Effector CD8-positive, alpha-beta T cell (primary cell): ENCODE results near the gene HOXD9.

Source experiments
- DNase-seq: peaks from one replicate; lab custom pipeline; 2025; lab: John Stamatoyannopoulos, UW

The HOXD9 gene

DNA sequence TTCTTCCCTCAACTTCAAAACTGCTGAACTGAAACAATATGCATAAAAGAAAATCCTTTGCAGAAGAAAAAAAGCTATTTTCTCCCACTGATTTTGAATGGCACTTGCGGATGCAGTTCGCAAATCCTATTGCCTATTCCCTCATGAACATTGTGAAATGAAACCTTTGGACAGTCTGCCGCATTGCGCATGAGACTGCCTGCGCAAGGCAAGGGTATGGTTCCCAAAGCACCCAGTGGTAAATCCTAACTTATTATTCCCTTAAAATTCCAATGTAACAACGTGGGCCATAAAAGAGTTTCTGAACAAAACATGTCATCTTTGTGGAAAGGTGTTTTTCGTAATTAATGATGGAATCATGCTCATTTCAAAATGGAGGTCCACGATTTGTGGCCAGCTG is 15.4 kb downstream of the HOXD9 start:
- DNase-seq = no peak

DNA sequence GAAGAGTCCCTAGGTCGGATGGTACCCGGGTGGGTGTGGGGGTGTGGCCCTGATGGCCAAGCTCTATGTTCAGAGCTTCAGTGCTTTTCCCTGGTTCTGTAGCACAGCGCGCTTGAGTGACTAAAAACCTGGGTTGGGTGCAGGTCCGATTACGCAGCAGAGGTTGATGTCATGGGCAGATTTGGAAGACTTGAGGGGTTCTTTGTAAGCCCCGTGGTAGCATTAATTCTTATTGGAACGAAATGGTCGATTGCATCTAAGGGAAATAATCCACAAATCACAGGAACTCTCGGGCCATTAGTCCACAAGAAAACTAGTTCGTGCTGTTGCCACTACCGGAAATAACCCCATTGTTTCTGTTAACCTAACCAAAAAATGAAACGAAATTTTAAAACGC is 16.0 kb downstream of the HOXD9 start:
- DNase-seq = no peak

DNA sequence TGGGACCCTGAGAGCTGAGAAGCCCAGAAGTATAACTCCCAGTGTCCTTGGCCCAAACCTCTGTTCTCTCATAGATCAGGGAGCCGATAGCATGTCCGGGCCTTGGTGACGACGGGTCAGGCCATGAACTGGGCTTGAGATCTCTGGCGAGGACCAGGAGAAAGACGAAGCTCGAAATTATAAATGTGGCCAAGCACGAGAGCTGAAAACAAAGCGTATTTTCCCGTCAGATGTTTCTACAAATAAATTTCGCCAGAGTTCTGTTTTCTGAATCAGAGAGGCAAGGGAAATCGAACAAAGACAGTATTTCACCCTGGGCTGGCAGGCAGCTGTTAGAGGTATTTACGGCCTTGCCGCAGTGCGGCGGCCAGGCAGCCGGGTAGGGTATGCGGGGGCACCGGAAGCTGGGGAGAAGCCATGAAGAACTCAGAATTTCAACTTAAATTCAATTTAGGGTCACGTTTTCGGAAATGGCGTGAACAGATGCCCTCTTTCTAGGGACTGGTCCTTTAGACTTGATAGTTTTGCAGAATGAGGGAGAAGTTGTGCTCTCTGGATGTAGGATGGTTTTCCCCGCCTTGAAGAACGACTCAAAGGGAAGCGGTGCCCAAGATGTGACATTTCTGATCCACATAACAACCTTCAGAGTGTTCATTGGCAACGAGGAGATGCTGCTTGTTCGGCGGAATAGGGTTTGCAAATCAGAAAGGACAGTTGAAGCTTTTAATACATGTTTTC is 16.6 kb downstream of the HOXD9 start:
- DNase-seq = no peak

DNA sequence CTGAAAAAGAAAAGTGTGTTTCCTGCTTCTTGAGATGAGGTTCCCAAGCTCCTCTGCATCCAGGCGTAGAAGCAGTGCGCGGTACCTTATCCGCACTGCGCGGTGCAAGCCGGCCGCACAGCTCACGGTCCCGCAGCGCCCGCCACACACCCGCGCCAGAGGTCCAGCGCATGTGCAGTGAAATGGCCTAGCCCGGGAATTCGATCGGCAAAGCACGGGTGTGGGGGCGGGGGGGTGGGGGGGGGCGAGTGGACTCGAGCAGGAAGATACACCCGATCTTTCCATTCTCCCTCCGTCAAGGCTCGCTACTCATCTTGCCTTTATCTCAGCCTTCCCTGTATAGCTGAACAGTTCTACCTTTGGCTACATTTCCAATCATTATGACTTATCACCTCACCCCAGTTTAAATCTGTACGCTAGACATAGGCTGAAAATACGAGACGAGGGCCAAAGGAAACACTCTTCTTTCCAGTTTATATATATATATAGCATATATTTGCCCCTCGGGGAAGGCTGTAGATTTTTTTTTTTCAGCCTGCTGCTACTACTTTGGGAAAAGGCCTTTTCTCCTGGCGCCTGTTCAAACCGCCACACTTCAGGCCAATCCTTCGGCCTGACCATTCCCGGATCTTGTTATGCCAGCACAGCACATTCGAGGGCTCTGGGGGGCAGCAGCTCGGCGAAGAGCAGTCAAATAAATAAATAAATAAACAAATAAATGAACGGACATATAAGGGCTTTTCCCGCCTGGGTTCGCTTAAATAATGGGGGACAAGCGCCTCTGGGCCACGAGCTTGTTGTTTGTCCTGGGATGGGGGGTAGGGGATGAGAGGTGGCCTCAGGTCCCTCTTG is 17.4 kb downstream of the HOXD9 start:
- DNase-seq = no peak

DNA sequence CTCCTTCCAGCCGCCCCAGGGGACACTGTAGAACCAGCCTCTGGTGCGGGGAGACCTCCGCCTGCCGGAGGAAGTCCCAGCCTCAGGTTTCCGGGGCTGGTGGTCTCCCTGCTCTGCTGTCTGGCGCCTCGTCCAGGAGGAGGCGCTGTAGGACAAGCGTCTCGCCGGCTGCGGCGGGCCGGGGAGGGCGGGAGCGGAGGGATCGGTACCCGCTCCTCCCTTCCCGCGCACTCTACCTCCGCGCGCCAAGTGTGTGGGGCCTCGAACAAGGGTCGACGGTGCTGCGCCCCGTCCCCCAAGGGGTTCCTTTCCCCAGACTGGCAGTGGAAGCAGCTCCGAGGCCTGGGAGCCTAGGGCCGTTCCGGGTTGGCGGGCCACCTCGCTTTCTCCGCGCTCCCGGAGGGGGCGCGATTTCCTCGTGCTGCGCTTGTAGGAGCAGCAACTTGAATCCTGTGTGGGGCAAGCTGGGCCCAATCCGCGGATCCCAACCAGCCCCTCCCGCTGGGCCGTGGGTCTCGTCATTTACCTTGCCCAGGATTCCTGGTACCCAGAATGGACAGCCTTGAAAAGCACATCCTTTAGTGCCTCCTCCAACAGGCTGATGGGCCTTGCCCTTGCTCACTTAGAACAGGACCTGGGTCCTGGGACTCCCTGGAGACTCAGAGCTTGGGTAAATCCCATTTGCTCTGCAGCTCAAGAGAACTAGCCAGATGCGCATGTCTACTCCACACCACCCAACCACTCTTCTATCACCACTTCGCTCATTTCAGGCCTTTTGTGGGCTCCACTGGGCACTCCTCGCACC is 18.2 kb downstream of the HOXD9 start:
- DNase-seq = peak; percentile 60

DNA sequence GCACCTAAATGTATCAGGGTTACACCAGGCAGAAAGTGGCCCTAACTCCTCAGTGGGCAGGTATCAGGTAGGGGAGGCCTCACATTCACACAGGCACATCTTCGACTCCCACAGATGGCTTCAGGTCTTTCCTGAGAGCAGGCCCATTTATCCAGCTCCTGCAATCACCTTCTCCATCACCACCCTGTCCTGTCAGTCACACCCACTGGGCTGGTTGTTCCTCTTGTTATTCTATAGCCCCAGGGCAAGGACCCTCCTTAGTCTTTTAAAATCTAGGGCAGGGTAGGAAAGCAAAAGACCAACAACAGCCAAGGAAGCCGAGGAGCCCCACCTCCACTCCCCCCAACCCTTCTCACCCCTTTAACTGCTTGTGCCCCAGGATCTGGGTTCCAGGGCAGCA is 19.8 kb downstream of the HOXD9 start:
- DNase-seq = no peak

DNA sequence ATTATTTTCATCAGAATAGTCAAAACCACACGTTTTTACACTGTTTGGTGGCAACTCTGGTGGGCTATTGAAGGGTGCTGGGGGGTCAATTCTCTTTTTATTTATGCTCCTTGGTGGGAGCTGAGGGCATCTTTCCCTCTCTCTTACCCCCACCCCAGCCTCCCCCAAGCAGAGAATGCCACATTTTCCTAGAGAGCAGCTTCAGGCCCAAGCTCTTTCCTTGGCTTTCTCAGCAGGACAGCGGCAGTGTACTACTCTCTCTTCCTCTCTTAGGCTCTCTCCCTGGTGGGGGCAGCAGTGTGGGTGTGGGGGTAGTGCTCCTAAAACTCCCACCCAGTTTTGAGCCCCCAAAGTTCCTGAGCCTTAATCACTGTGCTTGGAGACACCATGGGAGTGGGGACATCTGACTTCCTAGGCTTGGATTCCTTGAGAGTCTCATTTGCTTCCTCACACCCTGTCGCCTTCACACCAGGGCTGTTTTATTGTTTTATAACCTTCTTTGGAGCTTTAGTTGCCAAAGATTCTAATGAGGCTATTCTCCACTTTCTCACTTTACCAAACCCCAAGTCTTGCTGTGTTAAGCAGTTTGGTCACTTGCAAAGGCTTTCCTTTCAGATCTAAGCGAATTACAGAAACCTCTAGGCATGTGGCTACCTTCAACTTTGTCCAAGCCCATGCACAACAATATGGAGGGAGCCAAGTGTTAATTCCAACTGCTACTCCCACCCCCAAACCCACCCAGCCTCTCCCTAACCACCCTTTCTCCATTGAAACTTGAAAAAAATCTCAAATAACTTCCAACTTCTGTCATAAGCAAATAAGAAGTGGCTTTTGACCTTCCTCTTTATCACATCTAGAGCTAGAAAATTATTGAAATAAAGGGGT is 22.8 kb downstream of the HOXD9 start:
- DNase-seq = no peak

DNA sequence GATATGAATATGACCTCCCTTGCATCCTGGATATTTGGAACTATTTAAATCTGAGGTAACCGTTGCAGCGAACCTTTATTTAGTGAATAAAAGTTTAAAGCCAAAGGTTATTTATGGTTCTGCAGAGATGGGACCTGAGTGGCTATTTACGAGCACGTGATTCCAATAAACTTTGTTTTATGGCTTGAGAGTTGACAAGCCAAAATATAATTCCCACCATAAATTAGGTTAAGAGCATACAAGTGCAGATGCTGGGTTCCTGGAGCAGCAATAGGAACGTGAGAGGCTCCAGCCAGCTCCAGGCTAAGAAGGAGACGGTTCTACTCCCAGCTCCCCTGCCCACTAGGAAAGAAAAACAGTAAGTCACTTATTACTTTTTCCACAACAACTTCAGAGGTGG is 23.6 kb downstream of the HOXD9 start:
- DNase-seq = no peak

DNA sequence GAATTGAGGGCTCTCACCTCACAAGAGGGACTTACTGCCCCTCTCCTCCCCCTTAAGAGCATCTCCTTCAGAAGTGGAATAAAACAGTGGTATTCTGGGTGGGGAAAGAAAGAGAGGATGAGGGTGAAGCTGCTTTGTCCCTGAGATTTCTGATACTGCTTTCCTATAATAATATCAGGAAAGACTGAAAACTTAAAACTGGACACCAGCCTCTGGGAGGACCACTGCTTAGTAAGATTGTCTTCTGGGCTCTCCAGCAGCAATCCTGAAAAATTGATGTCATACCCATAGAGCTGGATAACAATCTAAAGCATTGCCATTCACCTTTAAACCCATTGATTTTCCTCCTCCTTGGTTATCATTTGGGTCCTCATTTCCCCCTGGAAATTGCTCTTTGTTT is 24.1 kb downstream of the HOXD9 start:
- no peak for DNase-seq

DNA sequence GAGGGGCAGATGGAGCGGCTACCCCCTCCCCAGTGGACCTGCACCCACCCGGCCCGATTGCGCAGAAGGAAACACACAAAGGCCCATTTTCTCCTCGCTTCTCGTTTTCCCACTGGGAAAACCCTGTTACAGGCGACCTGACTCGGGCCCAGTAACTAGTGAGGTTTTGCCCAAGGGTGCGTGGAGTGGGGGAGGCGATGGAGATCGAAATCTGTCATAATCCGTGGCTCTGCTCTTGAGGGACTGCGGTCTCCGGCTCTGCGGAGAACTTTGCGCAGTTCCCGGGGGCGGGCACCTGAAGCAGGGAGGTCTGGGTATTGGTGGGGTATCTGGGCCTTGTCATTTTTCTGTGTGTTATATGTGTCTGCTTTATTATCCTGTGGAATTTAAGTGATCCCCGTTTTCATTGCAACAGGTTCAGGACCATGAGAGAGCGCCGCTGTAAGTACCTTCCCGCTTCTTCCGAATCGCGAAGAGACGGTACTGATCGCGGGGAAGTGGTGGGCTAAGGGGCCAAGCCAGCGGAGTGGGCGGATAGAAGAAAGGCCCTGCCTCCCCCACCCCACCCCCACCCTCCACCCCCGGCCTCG is 24.8 kb downstream of the HOXD9 start:
- no peak for DNase-seq

DNA sequence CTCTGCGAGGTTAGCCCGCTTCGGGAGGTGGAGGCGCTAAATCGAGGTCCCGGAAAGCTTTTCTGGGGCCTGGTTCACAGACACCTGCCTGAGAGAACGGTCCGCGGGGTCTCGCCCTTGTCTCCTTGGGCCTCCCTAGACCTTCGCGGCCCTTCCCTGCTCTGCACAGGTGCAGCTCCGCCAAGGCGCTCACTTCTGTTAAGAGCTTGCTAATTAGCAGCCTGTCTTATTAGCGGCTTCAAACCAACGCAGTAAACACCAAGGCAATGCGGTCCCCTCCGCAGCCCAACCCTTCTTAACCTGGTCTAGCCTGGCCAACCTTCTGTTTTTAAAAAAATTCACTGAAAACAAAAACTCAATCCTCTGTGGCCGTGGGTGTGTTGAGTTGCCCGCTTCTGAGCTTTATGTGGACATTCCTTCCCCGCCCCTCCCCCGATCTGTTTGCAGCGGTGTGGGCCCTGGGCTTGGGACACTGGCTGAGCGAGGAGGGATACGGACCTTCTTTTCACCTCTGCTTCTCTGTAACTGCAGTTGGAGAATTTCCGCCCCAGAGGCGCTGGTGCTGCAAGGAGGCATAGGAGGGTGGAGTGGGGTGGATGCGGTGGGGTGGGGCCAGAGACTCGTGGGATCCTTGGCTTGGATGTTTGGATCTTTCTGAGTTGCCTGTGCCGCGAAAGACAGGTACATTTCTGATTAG is 25.4 kb downstream of the HOXD9 start:
- no peak for DNase-seq

DNA sequence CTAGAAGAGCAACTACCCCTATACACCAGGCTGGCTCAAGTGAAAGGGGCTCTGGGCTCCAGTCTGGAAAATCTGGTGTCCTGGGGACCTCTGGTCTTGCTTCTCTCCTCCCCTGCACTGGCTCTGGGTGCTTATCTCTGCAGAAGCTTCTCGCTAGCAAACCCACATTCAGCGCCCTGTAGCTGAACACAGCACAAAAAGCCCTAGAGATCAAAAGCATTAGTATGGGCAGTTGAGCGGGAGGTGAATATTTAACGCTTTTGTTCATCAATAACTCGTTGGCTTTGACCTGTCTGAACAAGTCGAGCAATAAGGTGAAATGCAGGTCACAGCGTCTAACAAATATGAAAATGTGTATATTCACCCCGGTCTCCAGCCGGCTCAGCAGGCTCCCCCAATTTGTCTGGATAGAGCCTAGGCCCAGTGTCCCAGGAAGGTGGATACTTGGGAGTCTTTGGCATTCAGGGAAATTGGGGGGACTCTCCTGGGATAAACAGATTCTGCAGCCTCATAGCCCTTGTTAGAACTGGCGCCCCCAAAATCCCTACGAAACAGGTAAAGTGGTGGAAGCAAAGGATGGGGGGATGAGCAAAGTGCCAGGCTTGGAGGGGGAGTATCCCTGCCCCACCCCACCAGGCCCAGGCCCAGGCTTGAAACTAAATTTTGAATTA is 26.4 kb downstream of the HOXD9 start:
- DNase-seq = no peak

DNA sequence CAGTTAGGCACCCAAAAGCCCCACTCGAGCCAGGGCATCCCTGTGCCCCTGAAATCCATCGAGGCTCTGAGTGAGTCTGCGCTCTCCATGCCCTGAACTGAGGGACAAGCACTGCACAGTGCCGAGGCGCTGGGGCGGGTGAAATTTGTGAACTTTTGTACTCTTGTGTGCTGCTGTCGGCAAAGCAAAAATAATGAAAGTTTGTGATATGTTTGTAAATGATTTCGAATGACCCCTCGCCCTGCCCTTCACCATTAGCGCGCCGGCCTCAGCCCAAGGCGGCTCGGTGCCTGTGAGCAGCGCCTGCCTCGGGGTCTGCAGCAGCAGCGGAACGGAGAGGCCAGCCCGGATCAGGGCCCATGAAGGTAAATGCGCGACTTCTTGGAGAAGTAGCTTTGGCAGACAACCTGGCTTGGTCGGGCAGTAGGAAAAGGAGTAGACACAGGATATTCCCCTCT is 27.0 kb downstream of the HOXD9 start:
- no peak for DNase-seq

DNA sequence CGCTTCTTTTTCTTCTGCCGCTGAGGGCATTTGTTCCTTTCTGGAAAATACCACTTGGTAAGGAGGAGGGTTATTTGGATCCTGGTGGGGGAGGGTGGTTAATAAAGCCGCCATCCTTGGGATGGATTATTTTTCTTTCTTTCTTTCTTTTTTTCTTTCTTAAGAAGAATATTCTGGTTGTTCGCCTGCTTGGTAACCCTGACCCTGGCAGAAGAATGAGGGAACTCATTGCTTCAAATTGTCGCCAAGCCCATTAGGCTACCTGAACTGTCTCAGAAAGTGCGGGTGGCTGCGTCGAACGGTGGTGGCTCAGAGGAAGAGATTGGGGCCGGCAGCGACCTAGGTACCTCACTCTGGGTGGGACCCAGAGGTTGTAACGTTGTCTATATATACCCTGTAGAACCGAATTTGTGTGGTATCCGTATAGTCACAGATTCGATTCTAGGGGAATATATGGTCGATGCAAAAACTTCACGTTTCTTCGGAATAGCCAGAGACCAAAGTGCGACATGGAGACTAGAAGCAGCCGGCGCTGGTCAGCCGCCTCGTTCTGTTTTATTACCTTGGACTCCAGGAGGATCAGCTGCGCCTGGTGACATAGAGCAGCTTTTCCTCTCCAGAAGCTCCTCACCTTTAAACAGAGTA is 27.5 kb downstream of the HOXD9 start:
- no peak for DNase-seq

DNA sequence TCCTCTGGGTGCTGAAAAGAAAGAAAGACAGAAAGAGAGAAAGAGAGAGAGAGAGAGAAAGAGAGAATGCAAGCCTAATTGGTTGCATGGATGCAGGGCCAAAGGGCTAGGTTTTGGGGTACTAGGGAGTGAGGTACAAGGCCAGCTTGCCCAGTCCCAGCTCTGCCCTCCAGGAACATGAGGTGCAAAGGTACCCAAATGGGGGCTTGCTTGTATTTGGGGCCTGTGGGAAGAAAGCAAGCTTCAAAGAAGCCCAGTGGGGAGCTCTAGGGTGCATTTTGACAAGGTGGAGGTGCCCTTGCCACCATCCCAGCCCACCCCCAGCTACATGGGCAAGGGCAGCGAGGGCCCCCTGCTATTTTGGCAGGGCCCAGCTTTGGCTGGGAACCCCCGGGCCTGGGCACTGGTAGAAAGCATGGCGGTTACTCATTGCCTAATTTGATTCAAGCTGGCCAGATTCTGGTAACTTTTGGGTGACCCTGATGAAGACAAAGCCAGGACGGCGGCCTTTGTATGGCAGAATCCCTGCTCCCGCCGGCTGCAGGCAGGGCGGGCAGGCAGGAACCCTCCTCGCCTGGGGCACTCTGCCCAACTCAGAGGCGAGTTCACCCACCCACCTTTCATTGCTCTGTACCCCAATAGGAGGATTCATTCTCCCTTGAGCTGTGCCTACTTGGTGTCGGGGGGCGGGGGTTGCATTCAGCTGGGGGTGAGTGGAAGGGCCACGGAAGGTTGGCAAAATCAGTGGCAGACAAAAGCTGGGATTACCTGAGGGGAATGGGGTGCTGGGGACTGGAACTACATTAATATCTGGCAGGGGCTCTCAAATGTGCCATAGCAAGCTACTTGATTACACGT is 28.3 kb downstream of the HOXD9 start:
- no peak for DNase-seq

DNA sequence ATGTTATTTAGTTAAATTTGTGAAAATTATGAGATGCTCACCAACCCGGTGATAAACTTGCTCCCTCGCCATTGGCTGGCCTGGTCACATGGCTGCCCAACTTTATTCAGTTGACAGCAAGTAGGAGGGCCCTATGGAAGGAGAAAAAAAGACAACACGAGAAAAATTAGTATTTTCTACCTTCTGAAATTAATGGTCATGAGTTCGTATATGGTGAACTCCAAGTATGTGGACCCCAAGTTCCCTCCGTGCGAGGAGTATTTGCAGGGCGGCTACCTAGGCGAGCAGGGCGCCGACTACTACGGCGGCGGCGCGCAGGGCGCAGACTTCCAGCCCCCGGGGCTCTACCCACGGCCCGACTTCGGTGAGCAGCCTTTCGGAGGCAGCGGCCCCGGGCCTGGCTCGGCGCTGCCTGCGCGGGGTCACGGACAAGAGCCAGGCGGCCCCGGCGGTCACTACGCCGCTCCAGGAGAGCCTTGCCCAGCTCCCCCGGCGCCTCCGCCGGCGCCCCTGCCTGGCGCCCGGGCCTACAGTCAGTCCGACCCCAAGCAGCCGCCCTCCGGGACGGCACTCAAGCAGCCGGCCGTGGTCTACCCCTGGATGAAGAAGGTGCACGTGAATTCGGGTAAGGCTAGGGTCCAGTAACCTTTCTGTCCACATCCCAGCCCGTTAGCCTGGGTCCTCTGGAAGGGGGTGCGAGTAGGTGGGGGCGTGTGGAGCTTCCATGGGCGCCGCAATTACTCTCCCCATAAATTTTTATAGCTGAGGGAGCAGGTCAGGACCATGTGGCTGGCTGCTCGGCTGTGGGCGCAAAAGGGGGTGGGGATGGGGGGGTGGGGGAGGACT is 29.1 kb downstream of the HOXD9 start, which contains the start of gene HOXD4:
TSS of gene HOXD4 (plus strand) at position 109 of the 846 bp plus-strand sequence. CDS start at position 193, 84 bp downstream.
- no peak for DNase-seq
